Tibial nerve (tissue), 4 donors: ENCODE results near the gene TGFB3.

Experiments used
- CTCF ChIP-seq, 5 experiments: fragments of 200-600 bp in 3 of 5; fragments of 450-650 bp in 2 of 5; sonication (generic) in 3 of 5; IDR thresholded peaks; one replicate each; pipeline ENCODE4 v1.5.1; 2016 to 2019; ENCODE audit warnings: antibody characterized with exemption in 5 of 5, mild to moderate bottlenecking in 3 of 5, moderate library complexity in 2 of 5
- EP300 ChIP-seq, 2 donors: sonication (generic); formaldehyde crosslinking; IDR thresholded peaks; one replicate each; pipeline ENCODE4 v1.6.1; 2017; ENCODE audit warnings: antibody characterized with exemption in 2 of 2, mild to moderate bottlenecking in 1 of 2

- TF ChIP-seq EP300 (IDR thresholded peaks at IDR 0.05) (no peak), CTCF (IDR thresholded peaks at IDR 0.05) (no peak)
Measured at GRCh38 chr14:75927564-75928087, 54.2 kb downstream of the TGFB3 start.
